ENCODE measurements around the gene TRIO. TPM values are rescaled to one million over a fixed set of nuclear protein-coding genes. Genes with fewer than 3 reads are reported as not detected.

TRIO gene
- total RNA-seq, 1 donor from 2014 or later = 223 TPM

- Mint-ChIP-seq H3K36me3 (ENCODE audit: low read depth) (no peaks in the 10 kb centered on the region), H3K27ac (no peak overlapping the region), H3K4me1 (peaks cover 72% of the 10 kb centered on the region), H3K9me3 (no peaks in the 10 kb centered on the region), H3K27me3 (no peaks in the 10 kb centered on the region), H3K4me3 (no peak overlapping the region)
- ChIA-PET POLR2A (interaction anchor here (0.6 to 1.6 kb wide), 4 partner anchors 10 to 19 kb away, joined by 3 to 6 read pairs (median 5); no protein-coding TSS in a partner anchor), CTCF (no interaction called here)
- intact Hi-C loops (cut with micrococcal nuclease) = no loop called here
- ATAC-seq (ENCODE audit: low read depth) (no peak), DNase-seq (no peak)
- no peak for TF ChIP-seq CTCF (IDR thresholded peaks at IDR 0.05)
Measured at GRCh38 chr5:14179446-14179845, 36.3 kb downstream of the TRIO start.

GRCh38 chr5:14180437-14180836 lies 37.3 kb downstream of the TRIO start:
- no peak for ATAC-seq (ENCODE audit: low read depth)
- Mint-ChIP-seq H3K4me3 (no peak overlapping the region), H3K27me3 (no peaks in the 10 kb centered on the region), H3K4me1 (peaks cover 71% of the 10 kb centered on the region), H3K9me3 (no peaks in the 10 kb centered on the region), H3K36me3 (ENCODE audit: low read depth) (no peaks in the 10 kb centered on the region), H3K27ac (no peak overlapping the region)
- intact Hi-C loops (cut with micrococcal nuclease) = no loop called here
- ChIA-PET CTCF (no interaction called here), POLR2A (interaction anchor here (0.7 to 1.6 kb wide), 5 partner anchors 9 to 63 kb away, joined by 3 to 5 read pairs (median 4); no protein-coding TSS in a partner anchor)
- no peak for DNase-seq
- no peak for TF ChIP-seq CTCF (IDR thresholded peaks at IDR 0.05)

GRCh38 chr5:14181299-14181968 lies 38.3 kb downstream of the TRIO start:
- H3K9me3 Mint-ChIP-seq = no peaks in the 10 kb centered on the region
- ATAC-seq (ENCODE audit: low read depth) (no peak), DNase-seq (no peak)
- CTCF ChIA-PET = no interaction called here
- H3K4me1 Mint-ChIP-seq = peaks cover 79% of the 10 kb centered on the region
- POLR2A ChIA-PET = interaction anchor here (1.1 kb wide), 1 partner anchor 23 kb away, joined by 4 read pairs; no protein-coding TSS in a partner anchor
- H3K27ac Mint-ChIP-seq = peak overlapping the region; percentile 30
- no peak for TF ChIP-seq CTCF (IDR thresholded peaks at IDR 0.05)
- H3K27me3 Mint-ChIP-seq = no peaks in the 10 kb centered on the region
- intact Hi-C loops (cut with micrococcal nuclease) = no loop called here
- no peak overlapping the region for H3K4me3 Mint-ChIP-seq
- no peaks in the 10 kb centered on the region for H3K36me3 Mint-ChIP-seq (ENCODE audit: low read depth)

GRCh38 chr5:14182761-14183160 lies 39.6 kb downstream of the TRIO start:
- H3K27me3 Mint-ChIP-seq = no peaks in the 10 kb centered on the region

More at GRCh38 chr5:14182761-14183160, 39.6 kb downstream of the TRIO start:
- Mint-ChIP-seq H3K9me3 (no peaks in the 10 kb centered on the region), H3K27ac (no peak overlapping the region), H3K4me1 (peaks cover 83% of the 10 kb centered on the region), H3K4me3 (no peak overlapping the region), H3K36me3 (ENCODE audit: low read depth) (no peaks in the 10 kb centered on the region)
- POLR2A ChIA-PET = no interaction called here
- CTCF ChIA-PET = interaction anchor here (0.7 to 1.4 kb wide), 2 partner anchors 26 to 87 kb away, joined by 3 to 4 read pairs; no protein-coding TSS in a partner anchor
- intact Hi-C loops (cut with micrococcal nuclease) = loop anchor here (1.0 kb wide), 1 partner anchor 10 kb away; no protein-coding TSS in a partner anchor
- DNase-seq (no peak), ATAC-seq (ENCODE audit: low read depth) (no peak)
- no peak for TF ChIP-seq CTCF (IDR thresholded peaks at IDR 0.05)
